ENCODE data around the gene CBARP. TPM values are rescaled to one million over a fixed set of nuclear protein-coding genes. Genes with fewer than 3 reads are reported as not detected.

CBARP gene
- total and polyA plus RNA-seq, 9 donors: 0.45 to 21.1 (median 1.6) TPM; not detected in 1

DNA sequence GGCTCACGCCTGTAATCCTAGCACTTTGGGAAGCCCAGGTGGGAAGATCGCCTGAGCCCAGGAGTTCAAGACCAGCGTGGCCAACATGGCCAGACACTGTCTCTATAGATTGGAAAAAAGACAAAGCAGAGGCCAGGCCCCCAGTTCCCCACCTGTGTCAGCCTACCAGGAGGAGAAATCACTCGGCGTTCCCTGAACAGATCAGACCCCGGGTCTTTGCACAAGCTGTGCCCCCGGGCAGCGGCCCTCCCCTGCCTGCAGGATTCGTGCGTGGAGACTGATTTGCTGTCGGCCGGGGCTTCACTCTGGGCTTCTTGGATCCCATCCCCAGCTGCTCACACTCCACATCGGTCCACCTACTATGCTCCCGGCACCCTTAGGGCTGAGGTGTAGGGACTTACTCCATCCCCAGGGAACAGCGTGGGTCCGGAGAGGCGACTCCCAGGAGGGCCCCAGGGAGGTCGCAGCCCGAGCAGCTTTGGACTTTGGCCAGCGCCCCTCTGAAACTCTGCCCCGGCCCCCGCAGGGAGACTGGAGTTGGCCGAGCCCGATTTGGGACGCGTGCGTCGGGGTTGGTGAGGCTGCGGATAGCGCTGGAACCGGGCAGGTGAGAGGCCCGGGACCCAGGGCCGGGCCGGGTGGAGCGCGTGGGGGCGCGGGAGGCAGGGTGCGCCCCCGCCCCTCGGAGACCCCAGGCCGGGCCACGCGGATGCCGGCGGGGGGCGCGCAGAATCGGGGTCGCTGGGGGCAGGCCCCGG, 47.4 kb upstream of the CBARP start:
- intact Hi-C loops (cut with DNase I): loop anchor here in 3 of 4 donors (10.0 kb wide), 2 partner anchors 50 to 160 kb away; no protein-coding TSS in a partner anchor
- Histone ChIP-seq H3K9me3 (no peaks in the 10 kb centered on the region), H3K27ac (no peak overlapping the region), H3K36me3 (no peaks in the 10 kb centered on the region), H3K27me3 (peaks cover 4% of the 10 kb centered on the region), H3K4me1 (ENCODE audit: insufficient read depth) (no peaks in the 10 kb centered on the region), H3K4me3 (no peak overlapping the region)
- DNase-seq: no peak
- 13 to 25% (median 21%) methylated on average over 28 to 51 of the region's 51 CpGs for WGBS, 3 donors
- TF ChIP-seq CTCF (IDR thresholded peaks at IDR 0.05) (no peak), POLR2A (IDR thresholded peaks at IDR 0.05) (no peak), EP300 (IDR thresholded peaks at IDR 0.05) (no peak)

DNA sequence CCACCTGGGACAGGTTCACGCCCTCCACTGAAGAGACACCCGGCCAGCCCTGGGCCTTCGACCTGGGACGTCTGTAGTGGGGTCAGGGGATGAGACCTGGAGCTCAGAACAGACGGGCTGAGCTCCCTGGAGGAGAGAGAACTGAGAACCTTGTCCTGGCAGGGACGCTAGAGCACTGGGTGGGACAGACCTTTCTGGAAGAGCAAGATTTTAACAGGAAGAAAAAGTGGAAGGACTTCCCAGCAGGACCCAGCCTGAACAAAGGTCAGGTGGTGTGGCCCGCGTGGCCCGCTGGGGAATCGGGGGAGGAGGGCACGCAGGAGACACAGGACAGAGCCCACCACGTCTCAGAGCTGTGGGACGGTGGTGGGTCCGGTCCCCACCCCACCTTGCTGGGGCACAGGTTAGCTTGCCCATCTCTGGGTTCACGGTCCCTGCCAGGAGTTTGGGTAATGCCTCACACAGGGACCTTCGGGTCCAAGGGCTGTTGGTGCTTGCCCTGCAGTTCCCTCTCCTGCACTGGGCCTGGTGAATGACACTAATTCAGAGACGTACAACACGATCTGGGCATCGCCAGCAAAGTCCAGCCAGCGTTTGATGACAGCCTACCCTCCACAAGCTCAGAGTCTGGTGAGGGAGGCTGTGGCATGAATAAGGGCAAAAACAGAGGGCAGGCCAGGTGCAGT, 46.6 kb upstream of the CBARP start:
- TF ChIP-seq POLR2A (IDR thresholded peaks at IDR 0.05) (no peak), EP300 (IDR thresholded peaks at IDR 0.05) (no peak), CTCF (IDR thresholded peaks at IDR 0.05) (no peak)
- intact Hi-C loops (cut with DNase I): loop anchor here in 3 of 4 donors (10.0 kb wide), 2 partner anchors 50 to 160 kb away; no protein-coding TSS in a partner anchor
- H3K27me3 ChIP-seq: peaks cover 4% of the 10 kb centered on the region

DNA sequence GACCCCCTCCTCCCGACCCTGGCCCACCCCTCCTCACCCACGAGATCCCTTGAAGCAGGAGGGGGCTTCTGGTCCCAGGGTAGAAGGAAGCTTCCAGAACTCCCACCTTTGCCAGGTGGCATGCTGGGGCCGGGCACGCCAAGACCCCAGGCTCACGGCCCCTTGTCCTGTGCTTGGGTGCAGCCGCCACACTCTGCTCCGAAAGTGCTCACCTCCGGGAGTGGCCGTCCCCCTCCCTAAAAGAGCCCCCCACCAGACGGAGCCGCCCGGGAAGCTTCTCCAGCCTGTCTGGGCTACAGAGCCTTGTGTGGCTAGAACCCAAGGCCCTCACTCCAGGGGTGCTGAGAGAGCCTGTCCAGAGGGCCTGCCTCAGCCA, 46.1 kb upstream of the CBARP start:
- intact Hi-C loops (cut with DNase I): loop anchor here in 3 of 4 donors (10.0 kb wide), 2 partner anchors 51 to 161 kb away; no protein-coding TSS in a partner anchor
- no peak overlapping the region for H3K4me3 ChIP-seq
- no peaks in the 10 kb centered on the region for H3K36me3 ChIP-seq
- 63 to 72% (median 67%) methylated on average over 10 to 12 of the region's 12 CpGs for WGBS, 3 donors
- H3K4me1 ChIP-seq (ENCODE audit: insufficient read depth): no peaks in the 10 kb centered on the region
- H3K27me3 ChIP-seq: peaks cover 4% of the 10 kb centered on the region
- DNase-seq: no peak
- TF ChIP-seq POLR2A (IDR thresholded peaks at IDR 0.05) (no peak), EP300 (IDR thresholded peaks at IDR 0.05) (no peak), CTCF (IDR thresholded peaks at IDR 0.05) (no peak)
- no peaks in the 10 kb centered on the region for H3K9me3 ChIP-seq
- H3K27ac ChIP-seq: no peak overlapping the region

More for the DNA sequence above, 46.6 kb upstream of the CBARP start:
- Histone ChIP-seq H3K36me3 (no peaks in the 10 kb centered on the region), H3K4me1 (ENCODE audit: insufficient read depth) (no peaks in the 10 kb centered on the region), H3K27ac (no peak overlapping the region), H3K9me3 (no peaks in the 10 kb centered on the region), H3K4me3 (no peak overlapping the region)
- 71 to 76% (median 74%) methylated on average over 20 of the region's 20 CpGs for WGBS, 3 donors
- no peak for DNase-seq

DNA sequence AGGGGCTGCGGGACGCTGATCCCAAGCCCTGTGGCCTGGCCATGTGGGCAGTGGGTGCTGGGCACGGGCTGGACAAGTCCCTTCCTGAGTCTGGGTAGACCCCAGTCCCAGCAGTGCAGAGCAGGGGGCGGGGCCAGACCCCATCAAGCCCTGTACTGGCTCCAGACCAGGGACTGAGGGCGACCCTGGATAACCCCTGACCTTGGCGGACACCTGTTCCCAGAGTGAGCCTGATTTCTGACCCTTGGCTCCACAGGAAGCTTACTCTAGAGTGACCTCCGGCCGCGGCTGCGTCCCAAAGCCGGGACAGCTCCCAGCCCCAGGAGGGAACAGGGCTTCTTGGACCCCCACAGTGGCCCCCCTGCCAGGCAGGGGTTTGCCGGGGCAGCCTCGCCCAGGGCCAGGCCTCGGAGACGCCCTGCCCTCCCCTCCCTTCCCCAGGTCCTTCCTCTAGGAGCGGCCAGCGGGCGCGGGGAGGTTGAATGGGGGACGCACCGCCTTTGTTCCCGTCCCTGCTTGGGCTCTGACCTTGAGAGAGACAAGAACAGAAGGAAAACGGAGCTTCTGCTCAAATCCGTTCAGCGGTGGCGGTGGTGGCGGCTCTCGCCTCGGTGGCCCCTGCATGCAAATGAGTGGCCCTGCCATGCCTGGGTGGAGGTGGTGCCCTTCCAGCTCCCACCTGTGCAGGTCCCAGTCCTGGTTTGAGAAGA, 45.6 kb upstream of the CBARP start:
- intact Hi-C loops (cut with DNase I): loop anchor here in 3 of 4 donors (10.0 kb wide), 2 partner anchors 51 to 161 kb away; no protein-coding TSS in a partner anchor
- no peak overlapping the region for H3K27ac ChIP-seq
- no peaks in the 10 kb centered on the region for H3K4me1 ChIP-seq (ENCODE audit: insufficient read depth)
- no peak for TF ChIP-seq POLR2A (IDR thresholded peaks at IDR 0.05)
- TF ChIP-seq CTCF (IDR thresholded peaks at IDR 0.05): no peak
- no peak for TF ChIP-seq EP300 (IDR thresholded peaks at IDR 0.05)
- H3K27me3 ChIP-seq: peaks cover 4% of the 10 kb centered on the region
- no peaks in the 10 kb centered on the region for H3K9me3 ChIP-seq
- H3K36me3 ChIP-seq: no peaks in the 10 kb centered on the region
- WGBS, 3 donors: 16 to 31% (median 26%) methylated on average over 24 to 29 of the region's 29 CpGs
- no peak for DNase-seq
- H3K4me3 ChIP-seq: no peak overlapping the region

All from ovary (tissue), 9 donors.